RWPE2 (cell line): ENCODE measurements around the gene MUC4.

Source experiments
- ATAC-seq: fragments of 200-7000 bp; cut with Tn5 transposase; 3 replicates; pipeline ENCODE4 v1.9.1; 2021; ENCODE audit warnings: low read depth
- DNase-seq: peaks from one replicate; pipeline ENCODE4 v3.0.0-alpha.2; 2020; ENCODE audit warnings: low spot score
- H3K27ac ChIP-seq: fragments of 450-650 bp; 2 replicates; pipeline ENCODE4 v1.5.1; 2017; ENCODE audit warnings: mild to moderate bottlenecking; ENCODE audit not compliant: poor library complexity, severe bottlenecking
- H3K27me3 ChIP-seq: fragments of 250-450 bp; sonication (Bioruptor Pico); 2 replicates; pipeline ENCODE4 v1.5.1; 2021; ENCODE audit warnings: mild to moderate bottlenecking, moderate library complexity; ENCODE audit not compliant: insufficient read depth, poor library complexity, severe bottlenecking
- H3K36me3 ChIP-seq: fragments of 250-450 bp; sonication (Bioruptor Pico); 2 replicates; pipeline ENCODE4 v1.5.1; 2020; ENCODE audit warnings: low read depth, mild to moderate bottlenecking, moderate library complexity
- H3K4me1 ChIP-seq: fragments of 250-450 bp; sonication (Bioruptor Pico); 2 replicates; pipeline ENCODE4 v1.5.1; 2021; ENCODE audit warnings: mild to moderate bottlenecking, moderate library complexity; ENCODE audit not compliant: insufficient read depth, poor library complexity, severe bottlenecking
- H3K4me3 ChIP-seq: fragments of 250-450 bp; sonication (Bioruptor Pico); 2 replicates; pipeline ENCODE4 v1.5.1; 2021; ENCODE audit warnings: mild to moderate bottlenecking, moderate library complexity; ENCODE audit not compliant: severe bottlenecking
- H3K9me3 ChIP-seq: fragments of 250-450 bp; sonication (Bioruptor Pico); 2 replicates; pipeline ENCODE4 v1.5.1; 2021; ENCODE audit warnings: mild to moderate bottlenecking, moderate library complexity; ENCODE audit not compliant: severe bottlenecking
- CTCF ChIP-seq: fragments of 450-650 bp; IDR thresholded peaks from one replicate; pipeline ENCODE4 v1.5.1; 2017; ENCODE audit warnings: mild to moderate bottlenecking, moderate library complexity; ENCODE audit not compliant: poor library complexity, severe bottlenecking

Gene MUC4

GRCh38 chr3:195845483-195845882 lies 33.8 kb upstream of the MUC4 start:
- H3K9me3 ChIP-seq: no peaks in the 10 kb centered on the region
- DNase-seq (no peak), ATAC-seq (no peak)
- no peak for TF ChIP-seq CTCF
- H3K36me3 ChIP-seq: no peaks in the 10 kb centered on the region
- no peak overlapping the region for H3K27ac ChIP-seq
- H3K4me1 ChIP-seq: peaks cover 4% of the 10 kb centered on the region
- H3K4me3 ChIP-seq: no peak overlapping the region
- no peaks in the 10 kb centered on the region for H3K27me3 ChIP-seq

DNA sequence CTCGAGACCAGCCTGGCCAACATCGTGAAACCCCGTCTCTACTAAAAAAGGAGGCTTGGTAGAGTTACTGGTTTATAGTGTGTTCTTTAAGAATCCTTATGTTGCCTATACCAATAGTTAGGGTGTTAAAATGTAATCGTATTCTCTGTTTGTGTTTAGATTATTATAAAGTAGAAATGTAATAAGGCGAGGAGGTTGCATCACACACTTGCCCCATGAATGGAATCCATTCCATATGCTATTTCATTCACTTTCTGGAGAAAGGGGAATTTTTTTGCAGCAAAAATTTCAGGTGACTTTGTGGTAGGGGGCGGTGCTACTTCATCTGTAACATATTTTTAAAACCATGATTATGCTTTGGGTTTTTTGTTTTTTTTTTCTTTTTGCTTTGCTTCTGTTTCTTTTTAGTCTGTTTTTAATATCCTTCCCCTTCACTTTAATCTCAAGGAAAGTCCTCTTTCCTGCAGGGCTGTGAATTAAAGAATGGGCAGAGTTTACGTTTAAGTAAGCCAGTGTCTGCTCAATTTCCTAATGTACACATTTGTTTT lies 33.0 kb upstream of the MUC4 start:
- Histone ChIP-seq H3K4me1 (peaks cover 4% of the 10 kb centered on the region), H3K36me3 (no peaks in the 10 kb centered on the region), H3K27me3 (no peaks in the 10 kb centered on the region), H3K27ac (no peak overlapping the region), H3K9me3 (no peaks in the 10 kb centered on the region), H3K4me3 (no peak overlapping the region)
- ATAC-seq (no peak), DNase-seq (no peak)
- no peak for TF ChIP-seq CTCF

DNA sequence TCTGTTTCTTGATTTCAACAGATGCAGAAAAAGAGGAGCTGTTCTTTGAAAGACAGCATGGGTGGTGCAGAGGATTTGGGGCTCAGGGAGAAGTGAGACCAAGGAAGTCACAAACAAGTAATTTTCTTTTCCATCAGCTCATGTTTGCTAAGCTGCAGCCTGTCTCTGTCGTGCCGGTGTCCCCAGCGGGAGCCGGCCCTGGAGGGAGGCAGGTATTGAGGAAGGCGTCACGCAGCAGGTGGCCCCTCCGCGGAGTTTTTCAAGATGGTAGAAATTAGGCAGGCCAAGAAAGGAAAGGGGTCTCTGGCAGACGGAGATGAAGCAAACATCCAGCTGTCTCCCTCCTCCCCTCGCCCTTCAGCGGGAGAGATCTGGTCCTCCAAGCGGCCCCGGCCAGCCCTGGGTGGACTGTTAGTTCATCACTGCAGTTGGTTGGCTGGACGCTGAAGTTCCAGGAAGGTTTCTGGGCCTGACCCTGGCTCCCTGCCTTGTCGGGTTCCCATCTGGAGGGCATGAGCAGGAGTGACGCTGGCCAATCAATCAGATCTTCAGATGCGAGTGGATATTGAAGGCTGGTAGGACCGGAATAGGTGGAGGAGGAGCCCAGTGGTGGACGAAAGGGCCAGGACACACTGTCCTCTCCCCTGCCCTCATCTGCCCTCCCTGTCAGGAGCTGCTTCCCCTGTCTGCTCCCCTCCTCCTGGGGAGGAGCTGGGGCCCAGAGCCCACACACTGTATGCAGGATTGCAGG lies 27.7 kb upstream of the MUC4 start:
- no peak for ATAC-seq
- no peaks in the 10 kb centered on the region for H3K9me3 ChIP-seq
- no peak for TF ChIP-seq CTCF
- no peaks in the 10 kb centered on the region for H3K27me3 ChIP-seq
- no peaks in the 10 kb centered on the region for H3K4me1 ChIP-seq
- H3K36me3 ChIP-seq: no peaks in the 10 kb centered on the region
- no peak overlapping the region for H3K27ac ChIP-seq
- H3K4me3 ChIP-seq: no peak overlapping the region
- DNase-seq: no peak

DNA sequence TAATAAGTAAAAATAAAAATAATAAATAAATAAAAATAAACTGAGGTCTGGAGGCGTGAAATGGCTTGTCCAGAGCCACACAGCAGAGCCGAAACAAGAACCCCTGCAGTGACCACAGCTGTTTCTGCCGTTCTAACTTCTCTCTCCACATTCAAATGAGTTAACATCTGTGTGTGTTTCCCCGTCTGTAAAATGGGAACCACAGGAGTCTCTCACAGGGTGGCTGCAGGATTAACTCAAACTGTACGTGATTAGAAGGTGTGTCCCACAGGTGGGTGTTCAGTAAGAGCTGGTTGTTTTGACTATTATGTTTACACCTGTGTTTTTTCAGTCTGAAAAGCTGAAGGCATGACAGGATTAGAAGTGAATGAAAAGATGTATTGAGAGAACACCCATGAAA lies 27.0 kb upstream of the MUC4 start:
- ATAC-seq: no peak
- no peak for DNase-seq

More for the DNA sequence above, 27.0 kb upstream of the MUC4 start:
- no peak overlapping the region for H3K4me3 ChIP-seq
- no peak overlapping the region for H3K27ac ChIP-seq
- no peaks in the 10 kb centered on the region for H3K9me3 ChIP-seq
- H3K36me3 ChIP-seq: no peaks in the 10 kb centered on the region
- no peak for TF ChIP-seq CTCF
- no peaks in the 10 kb centered on the region for H3K27me3 ChIP-seq
- H3K4me1 ChIP-seq: no peaks in the 10 kb centered on the region
